NCI-H524 treated with DMSO at 0.1 percent for 48 hours (cell line): ENCODE data around the gene ITGB1.
A peak's percentile ranks its signal among the peaks of the same experiment; 100 is the strongest.
"Not testable (repeated sequence)": the region's sequence is repeated elsewhere in the genome, so short reads cannot be mapped to it uniquely, and the experiment has no call there.

Experiments used
- DNase-seq: peaks from one replicate; lab custom pipeline; 2025; lab: John Stamatoyannopoulos, UW

Gene ITGB1

DNA sequence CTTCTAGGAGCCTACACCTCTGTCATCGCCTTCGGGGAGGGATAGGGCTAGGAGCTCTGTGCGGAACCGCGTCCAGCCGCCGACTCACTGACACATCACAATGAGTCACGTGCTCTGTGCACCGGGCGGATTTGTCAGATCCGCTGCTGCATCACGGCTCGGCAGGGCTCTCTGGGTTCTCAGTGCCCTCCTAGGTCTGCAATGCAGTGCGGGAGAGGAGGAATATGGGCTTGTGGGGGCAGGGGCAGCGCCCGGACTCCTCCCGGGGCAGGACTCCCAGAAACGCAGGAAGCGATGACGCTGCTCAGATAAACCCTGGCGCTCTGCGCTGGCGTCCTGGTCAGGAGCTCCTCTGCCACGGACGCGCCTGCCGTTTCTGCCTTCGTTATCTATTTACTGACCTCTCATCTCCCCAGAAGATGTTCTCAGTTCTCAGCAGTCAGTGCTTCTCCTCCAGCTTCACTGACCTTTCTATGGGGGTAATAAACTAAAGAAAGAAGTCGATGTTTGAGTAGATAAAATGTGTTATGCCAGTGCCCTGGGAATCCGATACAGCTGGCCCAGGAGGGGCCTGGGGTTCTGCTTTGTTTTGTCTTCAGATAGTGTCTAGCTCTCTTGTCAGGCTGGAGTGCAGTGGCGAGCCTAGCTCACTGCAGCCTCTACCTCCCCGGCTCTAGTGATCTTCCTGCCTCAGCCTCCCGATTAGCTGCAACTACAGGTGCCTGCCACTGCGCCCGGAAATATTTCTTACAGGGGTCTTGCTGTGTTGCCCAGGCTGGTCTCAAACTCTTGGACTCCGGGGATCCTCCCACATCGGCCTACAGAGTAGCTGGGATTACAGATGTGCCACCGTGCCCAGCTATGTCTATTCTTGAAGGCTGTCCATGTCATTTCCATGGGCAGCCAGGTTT is 22.8 kb upstream of the ITGB1 start:
- peak; percentile 25 for DNase-seq

DNA sequence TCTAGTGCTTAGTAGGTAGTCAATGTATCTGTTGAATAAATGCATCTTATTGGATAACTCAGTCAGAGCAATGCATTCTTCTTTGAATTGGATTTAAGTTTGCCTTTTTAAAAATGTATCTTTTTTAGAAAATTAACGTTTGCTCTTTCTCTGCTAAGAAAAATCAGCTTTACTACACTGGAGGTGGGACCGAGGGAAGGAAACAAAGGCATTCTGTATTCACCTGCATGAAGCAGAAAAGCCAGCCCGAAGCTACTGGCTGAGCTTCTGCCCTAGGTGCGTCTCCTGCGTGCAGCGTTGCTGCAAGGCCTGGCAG is 22.2 kb upstream of the ITGB1 start:
- no peak for DNase-seq

DNA sequence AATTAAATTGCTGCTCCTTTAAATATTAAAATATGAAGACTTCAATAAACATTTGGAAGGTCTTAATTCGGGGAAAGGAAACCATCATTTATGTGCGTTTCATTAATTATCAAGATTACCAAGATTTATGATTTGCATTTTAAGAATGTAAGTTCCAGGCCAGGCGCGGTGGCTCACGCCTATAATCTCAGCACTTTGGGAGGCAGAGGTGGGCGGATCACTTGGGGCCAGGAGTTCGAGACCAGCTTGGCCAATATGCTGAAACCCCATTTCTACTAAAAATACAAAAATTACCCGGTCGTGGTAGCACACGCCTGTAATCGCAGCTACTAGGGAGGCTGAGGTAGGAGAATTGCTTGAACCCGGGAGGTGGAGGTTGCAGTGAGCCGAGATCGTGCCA is 21.7 kb upstream of the ITGB1 start:
- DNase-seq: not testable (repeated sequence)

DNA sequence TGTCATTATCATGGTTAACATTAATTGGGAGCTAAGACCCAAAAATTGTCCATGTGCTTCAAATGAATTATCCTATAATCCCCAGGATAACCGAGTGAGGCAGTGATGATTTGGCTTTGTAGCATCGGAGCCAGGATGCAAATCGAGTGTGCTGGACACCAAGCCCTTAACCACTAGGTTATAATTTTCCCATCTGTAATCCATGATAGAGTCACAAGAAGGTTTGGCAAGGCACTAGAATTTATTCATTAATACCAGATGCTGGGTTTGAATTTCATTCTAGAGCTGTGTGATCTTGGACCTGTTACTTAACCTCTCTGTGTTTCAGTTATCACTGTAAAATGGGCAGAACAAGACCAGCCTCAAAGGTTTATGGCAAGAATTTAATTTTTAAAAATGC is 21.0 kb upstream of the ITGB1 start:
- no peak for DNase-seq

DNA sequence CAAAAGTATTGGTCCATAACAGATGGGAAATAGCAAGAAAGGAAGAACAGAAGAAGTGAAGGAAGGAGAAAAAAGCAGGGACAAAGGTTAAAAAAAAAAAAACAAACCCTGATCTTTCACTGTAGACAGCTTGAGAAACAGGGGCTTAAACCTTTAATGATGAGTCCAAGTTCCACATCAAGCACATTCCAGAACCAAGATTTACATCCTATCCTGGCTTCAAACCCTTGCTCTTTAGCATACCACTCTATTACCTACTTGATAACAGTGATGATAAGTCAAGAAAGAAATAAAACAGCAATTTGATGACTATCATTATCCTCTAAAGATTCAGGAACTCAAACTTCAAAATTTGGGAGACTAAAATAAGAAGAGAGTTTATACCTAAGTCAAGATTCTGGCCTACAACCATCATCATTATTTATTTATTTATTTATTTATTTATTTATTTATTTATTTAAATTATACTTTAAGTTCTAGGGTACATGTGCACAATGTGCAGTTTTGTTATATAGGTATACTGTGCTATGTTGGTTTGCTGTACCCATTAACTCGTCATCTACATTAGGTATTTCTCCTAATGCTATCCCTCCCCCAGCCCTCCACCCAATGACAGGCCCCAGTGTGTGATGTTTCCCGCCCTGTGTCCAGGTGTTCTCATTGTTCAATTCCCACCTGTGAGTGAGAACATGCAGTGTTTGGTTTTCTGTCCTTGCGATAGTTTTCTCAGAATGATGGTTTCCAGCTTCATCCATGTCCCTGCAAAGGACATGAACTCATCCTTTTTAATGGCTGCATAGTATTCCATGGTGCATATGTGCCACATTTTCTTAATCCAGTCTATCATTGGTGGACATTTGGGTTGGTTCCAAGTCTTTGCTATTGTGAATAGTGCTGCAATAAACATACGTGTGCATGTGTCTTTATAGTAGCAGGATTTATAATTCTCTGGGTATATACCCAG is 20.1 kb upstream of the ITGB1 start:
- not testable (repeated sequence) for DNase-seq

DNA sequence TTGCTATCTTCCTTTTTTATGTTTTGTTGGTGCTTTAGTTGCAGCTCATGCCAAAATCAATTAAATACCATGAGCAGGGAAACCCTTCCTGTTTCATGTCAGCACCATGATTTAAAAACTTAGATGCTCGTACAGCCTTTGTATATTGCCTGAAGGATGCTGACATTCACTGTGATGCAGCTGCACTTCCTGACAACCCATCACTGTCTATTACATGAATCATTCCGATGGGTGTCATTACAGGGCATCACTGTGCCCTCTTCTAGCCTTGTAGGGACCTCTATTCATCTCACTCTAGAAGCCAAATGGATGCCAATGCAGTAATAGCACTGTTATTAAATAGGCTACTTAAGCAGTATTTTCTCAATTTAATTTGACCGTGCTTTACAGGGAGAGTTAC is 18.3 kb upstream of the ITGB1 start:
- DNase-seq: no peak

DNA sequence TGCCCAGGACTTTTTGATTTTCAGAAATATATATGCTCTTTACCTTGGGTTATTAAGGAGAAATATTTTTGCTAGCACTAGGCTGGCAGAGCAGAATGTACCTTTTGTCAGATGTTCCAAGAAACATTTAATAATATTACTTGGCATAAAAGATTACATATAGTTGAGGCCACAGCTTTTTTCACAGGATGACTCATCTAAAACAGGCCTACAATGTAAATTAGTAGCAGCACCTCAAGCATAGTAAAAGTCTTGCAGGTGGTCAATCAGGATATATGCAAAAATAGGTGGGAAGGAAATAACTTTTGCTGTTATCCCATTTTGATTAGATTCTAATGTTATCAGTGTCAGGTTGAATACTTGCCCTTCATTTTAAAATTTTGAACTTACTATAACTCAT is 14.9 kb upstream of the ITGB1 start:
- no peak for DNase-seq

DNA sequence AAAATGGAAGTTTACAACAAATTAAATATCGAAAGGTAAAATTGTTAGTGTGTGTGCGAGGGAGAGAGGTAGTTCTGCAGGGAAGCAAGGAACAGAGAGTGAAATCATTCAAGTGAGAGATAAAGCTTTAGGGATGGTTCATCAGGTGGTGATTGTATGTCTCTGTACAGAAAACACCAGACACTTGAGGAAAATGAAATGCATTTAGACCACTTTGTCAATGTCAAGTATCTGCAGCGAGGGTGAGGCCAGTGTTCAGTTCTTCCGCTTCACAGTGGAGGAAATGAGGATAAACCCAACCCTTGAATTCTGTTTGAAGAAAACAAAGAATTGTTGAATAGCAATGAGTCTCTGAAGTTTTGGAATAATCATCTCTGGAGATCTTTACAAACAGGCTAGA is 14.4 kb upstream of the ITGB1 start:
- DNase-seq: no peak

DNA sequence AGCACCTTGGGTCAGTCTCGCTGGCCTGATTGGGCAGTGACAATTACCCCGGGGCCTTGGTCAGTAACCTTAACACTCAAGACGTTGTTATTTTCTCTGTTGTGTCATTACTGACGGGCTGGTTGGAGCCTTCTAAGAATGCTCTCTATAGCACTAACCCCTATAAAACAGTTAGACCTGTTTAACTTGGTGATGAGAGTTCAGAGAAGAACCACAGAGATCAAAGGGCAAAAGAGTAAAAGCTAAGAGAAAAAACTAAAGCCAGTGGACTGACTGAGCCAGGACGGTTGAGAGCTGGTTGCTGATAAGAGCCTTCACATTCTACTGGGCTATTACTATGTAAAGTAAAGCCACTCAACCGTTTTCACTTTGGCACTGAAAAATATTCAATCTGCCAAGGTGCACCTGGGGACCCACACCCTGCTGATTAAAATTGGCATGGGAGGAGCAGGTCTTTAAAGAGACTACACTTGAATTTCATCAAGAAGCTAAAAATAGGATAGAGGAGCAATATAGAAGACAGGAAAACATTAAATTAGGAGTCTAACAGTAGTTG is 13.6 kb upstream of the ITGB1 start:
- DNase-seq: no peak

DNA sequence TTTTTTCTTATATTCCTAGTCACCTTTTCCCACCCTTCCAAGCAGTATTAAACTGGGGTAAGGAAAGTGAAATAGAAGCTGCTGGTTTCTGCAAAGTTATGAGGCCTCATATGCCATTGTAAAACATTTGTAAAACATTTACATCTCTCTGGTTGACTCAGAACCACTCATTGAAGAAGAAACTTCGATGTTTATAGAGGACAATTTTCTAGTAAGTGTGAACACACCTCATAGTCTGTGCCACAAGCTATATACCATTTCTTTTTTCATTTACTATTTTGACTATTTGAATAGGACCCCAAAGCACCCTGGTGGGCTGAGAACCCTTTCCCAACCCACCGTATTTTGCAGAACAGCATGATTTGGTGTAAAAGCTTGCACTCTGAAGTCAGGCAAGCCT is 12.9 kb upstream of the ITGB1 start:
- DNase-seq: no peak

DNA sequence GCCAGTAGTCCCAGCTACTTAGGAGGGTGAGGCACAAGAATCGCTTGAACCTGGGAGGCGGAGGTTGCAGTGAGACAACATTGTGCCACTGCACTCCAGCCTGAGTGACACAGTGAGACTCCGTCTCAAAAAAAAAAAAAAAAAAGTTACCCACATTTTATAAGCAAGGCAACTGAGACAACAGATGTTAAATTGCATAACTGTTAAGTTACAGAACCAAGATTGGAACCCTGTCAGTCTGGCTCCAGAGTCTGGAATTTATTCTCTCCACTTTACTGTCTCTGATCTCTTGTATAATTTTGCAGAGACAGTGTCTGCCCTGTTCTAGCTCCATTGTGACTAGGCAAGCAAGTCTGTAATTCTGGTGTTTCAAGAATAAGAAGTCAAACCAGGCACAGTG is 6.2 kb upstream of the ITGB1 start:
- no peak for DNase-seq

DNA sequence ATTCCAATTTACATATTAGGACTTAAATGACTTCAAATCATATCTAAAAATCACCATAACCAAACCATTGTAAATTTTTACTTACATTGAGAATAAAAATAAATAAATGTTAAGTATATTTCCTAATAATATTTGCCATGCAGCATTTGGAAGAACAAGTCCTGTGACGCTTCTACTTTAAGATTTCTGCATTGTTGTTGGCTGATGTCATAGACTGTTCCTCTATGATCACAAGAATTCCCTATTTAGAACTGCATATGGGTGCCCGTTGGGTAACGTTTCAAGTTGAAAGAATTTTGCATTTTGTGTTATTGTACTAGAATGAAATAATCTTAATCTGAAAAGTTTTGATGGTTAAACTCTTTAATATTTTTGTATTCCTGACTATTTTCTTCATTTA is 5.1 kb upstream of the ITGB1 start:
- DNase-seq: no peak

DNA sequence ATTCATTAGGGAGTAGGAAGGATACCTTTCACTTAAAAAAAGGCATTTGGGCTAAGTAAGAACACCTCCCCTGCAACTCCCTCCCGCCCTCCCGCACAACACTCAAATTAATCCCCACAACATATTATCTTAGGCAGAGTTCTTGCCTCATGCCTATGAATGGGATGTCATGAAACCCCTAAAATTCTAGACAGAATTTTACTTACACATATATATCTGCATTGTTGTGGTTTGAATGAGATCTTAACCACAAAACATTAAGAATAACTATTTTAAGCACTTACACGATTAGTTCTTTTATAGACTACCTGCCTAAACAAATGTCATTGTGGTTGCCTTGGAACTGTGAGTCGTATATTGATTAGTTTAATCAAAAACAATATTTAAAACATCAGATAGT is 4.5 kb upstream of the ITGB1 start:
- no peak for DNase-seq

DNA sequence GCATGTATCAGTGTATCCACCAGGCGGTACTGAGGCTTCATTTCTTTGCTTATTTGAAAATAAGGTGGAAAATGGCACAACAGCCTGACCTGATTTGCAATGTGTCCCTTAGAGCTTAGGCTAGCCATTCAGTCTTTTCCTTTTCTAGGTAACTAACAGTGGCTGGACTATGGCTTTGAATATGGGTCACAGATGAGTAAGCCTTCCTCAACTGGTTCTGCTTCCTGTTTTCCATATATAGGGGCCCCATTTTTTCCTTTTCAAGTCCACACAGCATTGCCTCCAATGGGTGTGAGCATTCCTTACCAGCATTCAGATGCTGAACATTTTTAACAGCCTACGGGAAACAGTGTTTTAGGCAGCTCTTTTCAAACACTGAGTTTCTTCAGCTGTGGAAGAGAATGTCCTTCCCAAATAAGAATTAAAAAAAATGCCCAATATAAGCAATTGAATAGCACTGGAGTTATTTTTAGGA is 3.9 kb upstream of the ITGB1 start:
- no peak for DNase-seq

DNA sequence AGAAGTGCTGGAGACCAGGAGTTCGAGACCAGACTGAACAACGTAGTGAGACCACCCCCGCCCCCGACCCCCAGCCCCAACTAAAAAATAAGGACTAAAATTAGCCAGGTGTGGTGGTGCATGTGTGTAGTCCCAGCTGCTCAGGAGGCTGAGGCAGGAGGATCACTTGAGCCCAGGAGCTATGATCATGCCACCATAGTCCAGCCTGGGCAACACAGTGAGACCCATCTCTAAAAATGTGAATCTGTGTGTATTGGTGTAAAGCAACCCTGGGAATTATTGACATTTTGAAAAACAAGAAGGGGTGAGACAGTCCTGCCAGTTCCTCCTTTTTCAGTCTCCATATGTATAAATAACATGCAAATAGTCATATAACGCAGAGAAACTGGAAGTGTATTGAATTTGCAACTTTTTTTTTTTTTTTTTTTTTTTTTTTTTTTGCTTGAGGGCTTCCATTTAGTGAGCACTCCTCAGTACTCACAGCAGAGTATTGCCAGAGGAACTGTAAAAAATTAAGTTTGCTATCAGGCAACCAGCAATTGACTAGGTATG is 3.4 kb upstream of the ITGB1 start:
- no peak for DNase-seq

DNA sequence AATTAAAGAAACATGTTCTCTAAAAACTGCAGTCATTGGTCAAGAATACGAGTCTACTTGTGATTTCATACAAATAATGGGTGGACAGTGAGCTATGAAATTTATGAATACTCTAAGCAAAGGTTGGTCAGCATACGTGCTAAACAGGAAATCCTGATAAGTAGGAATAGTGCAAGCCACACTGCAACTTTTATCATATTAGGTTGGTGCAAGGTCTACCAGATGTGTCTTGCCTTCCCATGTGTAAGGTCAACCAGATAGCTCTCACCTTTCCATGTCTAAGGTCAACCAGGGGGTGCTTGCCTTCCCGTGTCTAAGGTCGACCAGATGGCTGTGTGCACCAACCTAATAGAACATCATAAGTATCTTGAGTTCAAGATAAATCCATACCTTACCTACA is 2.0 kb upstream of the ITGB1 start:
- no peak for DNase-seq

DNA sequence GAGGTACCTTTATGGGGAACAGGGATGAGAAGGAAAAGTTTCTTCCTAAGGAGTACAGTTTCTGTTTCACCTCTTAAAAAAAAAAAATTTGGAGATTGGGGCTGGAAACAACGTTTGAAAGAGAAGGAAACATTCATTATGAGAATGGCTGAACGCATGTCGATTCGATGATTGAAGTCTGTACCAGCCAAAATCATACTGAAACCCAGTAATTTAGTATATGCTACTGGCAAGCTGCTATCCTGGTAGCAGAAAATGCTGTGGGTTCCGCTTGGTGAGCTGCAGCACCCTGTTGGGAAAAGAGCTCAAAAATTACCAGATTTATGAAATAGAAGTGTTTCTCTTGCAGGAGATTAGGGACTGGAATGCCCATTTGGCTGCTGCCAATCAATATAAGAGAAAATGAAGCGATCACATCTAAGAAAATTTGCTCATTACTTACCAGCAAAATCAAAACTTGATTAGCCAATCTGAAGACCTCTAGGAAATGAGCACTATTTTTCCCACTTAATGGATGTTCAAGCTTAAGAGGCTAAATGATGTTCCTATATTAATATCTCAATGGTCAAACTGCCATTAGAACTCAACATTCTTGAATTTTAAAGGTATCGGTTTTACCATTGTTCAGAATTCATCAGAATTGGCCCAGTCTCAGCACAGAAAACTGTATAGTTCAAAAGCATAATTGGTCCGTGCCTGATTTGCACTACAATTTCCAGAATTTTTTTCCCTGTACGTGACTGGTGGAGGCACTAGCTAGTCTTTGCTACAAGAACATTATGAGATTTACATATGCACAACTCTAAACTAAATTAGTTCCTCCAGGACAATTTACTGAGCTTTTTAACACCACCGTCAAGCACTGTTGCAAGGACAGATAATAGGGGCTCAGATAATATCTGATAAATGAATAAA is 1.2 kb upstream of the ITGB1 start:
- DNase-seq: no peak

DNA sequence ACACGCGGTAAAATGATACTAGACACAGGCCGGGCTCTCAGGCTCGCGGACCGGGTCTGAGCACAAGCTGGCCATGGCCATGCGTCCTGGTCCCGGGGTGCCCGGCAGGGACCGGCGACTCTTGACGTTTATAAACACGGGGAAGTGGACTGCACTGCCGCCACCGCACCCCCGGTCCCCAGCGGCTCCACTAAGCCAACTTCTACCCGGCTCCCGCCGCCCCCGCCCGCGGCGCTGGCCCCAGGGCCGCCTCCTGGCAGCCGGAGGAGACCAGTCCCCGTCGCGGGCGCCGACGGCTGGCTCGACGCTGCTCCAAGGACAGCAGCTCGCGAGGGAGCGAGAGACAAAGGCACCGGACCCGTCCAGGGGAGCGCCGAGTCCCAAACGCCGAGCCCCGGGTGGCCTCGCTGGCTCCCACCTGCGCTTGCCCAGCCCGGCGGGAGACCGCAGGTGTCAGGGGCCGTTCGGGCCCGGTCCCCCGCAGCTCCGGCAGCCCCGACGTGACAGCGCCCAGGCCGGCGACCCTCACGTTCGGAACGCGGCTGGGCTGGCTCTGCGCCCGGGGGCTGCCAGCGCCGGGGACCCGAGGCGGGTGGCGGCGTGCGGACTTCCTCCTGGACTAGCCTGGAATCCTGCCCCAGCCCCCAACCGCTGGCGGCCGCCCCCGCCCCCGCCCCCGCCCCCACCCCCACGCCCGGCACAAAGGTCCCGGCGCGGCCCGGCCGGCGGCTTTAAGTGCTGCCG is 517 bp downstream of the ITGB1 start:
- no peak for DNase-seq

DNA sequence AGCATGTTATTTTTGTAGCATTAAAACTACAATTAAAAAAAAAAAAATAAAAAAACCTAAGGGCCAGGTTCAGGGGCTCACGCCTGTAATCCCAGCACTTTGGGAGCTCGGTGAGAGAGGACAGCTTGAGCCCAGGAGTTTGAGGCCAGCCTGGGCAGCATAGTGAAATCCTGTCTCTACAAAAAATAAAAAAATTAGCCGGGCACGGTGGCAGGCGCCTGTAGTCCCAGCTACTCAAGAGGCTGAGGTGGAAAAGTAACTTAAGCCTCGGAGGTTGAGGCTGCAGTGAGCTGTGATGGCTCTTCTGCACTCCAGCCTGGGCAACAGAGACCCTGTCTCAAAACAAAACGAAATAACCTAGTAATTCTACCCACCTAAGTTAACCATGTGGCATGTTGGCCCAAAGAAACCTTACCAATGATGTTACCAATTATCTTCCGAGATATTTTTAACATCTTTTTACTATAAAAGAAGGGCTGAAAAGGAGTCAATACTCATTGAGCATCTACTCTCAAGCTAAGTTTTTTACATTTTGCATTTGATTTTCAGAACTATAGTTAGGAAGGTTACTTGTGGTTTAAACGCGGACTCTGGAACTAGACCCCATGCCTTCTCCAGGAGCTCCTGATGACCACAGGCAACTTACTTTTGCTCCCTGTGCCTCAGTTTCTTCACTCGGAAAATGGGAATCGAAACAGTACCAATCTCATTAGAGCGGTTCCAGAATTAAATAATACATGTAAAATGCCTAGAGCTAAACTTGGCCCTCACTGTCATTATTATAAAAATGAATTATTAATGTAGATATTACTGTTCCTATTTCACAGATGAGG is 1.4 kb downstream of the ITGB1 start:
- DNase-seq: no peak

DNA sequence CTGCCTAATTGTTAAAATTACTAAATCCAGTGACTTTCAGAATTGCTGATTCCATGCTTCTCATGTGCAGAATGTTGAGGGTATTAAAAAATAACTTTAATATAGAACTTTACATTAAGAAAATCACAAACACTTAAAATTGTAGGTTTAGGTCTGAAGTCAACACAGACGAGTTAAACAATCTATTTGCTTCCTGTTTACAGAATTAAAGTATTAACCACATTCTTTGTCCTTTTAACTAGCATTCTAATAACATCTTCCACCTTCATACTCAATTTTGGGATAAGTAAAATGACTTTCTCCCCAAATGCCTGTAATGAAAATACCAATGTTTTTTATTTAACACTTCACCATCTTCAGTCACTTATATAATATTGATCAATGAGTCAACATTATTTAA is 2.2 kb downstream of the ITGB1 start:
- no peak for DNase-seq
